ENCODE measurements around the gene KIAA1549.

DNA sequence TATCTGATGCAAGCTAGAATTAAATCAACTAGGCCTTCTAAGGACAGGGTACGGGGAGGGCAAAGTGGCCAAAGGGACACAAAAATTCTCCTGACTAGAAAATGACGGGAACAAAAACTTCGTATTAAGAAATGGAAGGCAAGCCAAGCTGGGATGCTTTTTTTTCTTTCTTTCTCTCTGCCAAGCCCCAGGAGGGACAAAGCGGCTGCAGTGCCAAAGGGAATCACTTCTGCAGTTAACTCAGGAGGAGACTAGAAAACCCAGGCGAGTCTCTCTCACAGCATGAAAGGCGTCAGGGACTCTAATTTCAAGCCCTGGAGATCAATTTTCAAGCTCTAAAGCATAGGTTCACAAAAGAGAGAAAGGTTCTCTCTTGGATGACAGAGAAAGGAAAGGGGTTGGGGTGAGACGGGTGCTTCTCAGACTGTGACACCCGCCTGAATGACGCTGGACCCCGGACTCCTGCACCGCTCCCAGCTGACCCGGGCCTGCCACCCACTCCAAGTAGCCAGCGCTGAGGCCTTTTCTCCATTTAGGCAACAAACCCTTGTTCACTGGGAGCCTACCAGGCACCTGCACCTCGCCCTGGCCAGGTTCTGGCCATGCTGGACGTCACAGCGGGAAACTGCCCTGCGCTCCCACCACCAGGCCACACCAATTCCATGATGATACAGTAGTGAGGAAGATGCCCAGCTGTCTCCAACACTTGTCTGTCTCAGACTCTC is 56.5 kb downstream of the KIAA1549 start:
- TF ChIP-seq, protein P1, sequence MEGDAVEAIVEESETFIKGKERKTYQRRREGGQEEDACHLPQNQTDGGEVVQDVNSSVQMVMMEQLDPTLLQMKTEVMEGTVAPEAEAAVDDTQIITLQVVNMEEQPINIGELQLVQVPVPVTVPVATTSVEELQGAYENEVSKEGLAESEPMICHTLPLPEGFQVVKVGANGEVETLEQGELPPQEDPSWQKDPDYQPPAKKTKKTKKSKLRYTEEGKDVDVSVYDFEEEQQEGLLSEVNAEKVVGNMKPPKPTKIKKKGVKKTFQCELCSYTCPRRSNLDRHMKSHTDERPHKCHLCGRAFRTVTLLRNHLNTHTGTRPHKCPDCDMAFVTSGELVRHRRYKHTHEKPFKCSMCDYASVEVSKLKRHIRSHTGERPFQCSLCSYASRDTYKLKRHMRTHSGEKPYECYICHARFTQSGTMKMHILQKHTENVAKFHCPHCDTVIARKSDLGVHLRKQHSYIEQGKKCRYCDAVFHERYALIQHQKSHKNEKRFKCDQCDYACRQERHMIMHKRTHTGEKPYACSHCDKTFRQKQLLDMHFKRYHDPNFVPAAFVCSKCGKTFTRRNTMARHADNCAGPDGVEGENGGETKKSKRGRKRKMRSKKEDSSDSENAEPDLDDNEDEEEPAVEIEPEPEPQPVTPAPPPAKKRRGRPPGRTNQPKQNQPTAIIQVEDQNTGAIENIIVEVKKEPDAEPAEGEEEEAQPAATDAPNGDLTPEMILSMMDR (conservative IDR thresholded peaks at IDR 0.05), result no peak
- no peak for TF ChIP-seq EZH2 (IDR thresholded peaks at IDR 0.05; ENCODE audit: low read depth)
